H9 (cell line): Measurements from ENCODE around the gene TMEM97. TPM values are rescaled to one million over a fixed set of nuclear protein-coding genes. Genes with fewer than 3 reads are reported as not detected.
A peak's percentile ranks its signal among the peaks of the same experiment; 100 is the strongest.

Experiments used
- DNase-seq: peaks from one replicate; pipeline ENCODE4 v3.0.0-alpha.2; 2017
- H2AFZ ChIP-seq: one replicate; pipeline ENCODE4 v1.6.1; 2013; ENCODE audit warnings: mild to moderate bottlenecking, low read length, control low read depth, moderate library complexity
- H2AK5ac ChIP-seq: 2 replicates; pipeline ENCODE4 v1.6.1; 2013; ENCODE audit warnings: low read length, control low read depth, mixed read lengths; ENCODE audit not compliant: insufficient read length
- H2BK120ac ChIP-seq: one replicate; pipeline ENCODE4 v1.6.1; 2013; ENCODE audit warnings: low read depth, mild to moderate bottlenecking, low read length, control low read depth, inconsistent platforms; ENCODE audit not compliant: poor library complexity, severe bottlenecking
- H2BK12ac ChIP-seq: 2 replicates; pipeline ENCODE4 v1.6.1; 2013; ENCODE audit warnings: low read length, control low read depth, mixed read lengths, low read depth; ENCODE audit not compliant: insufficient read length
- H2BK15ac ChIP-seq: 2 replicates; pipeline ENCODE4 v1.6.1; 2013; ENCODE audit warnings: low read depth, low read length, control low read depth
- H2BK20ac ChIP-seq: one replicate; pipeline ENCODE4 v1.6.1; 2013; ENCODE audit warnings: low read depth, mild to moderate bottlenecking, low read length, control low read depth, inconsistent platforms; ENCODE audit not compliant: poor library complexity, severe bottlenecking
- H2BK5ac ChIP-seq: 2 replicates; pipeline ENCODE4 v1.6.1; 2013; ENCODE audit warnings: low read length, control low read depth, mixed read lengths; ENCODE audit not compliant: insufficient read length
- H3K14ac ChIP-seq: 2 replicates; pipeline ENCODE4 v1.6.1; 2013; ENCODE audit warnings: low read length, control low read depth; ENCODE audit not compliant: insufficient read depth
- H3K18ac ChIP-seq: 2 replicates; pipeline ENCODE4 v1.6.1; 2013; ENCODE audit warnings: low read depth, mild to moderate bottlenecking, mixed read lengths, low read length, control low read depth; ENCODE audit not compliant: insufficient read length
- H3K23ac ChIP-seq: 2 replicates; pipeline ENCODE4 v1.6.1; 2013; ENCODE audit warnings: low read length, control low read depth, mixed read lengths, low read depth; ENCODE audit not compliant: insufficient read length
- H3K23me2 ChIP-seq: 2 replicates; pipeline ENCODE4 v1.6.1; 2013; ENCODE audit warnings: low read depth, mild to moderate bottlenecking, mixed read lengths, low read length, control low read depth; ENCODE audit not compliant: insufficient read length, poor library complexity, severe bottlenecking
- H3K27ac ChIP-seq: 2 replicates; pipeline ENCODE4 v1.5.1; 2013; ENCODE audit warnings: low read length, control low read depth, mixed read lengths, low read depth; ENCODE audit not compliant: insufficient read length
- H3K27me3 ChIP-seq: 2 replicates; pipeline ENCODE4 v1.6.1; 2013; ENCODE audit warnings: low read length, control low read depth, inconsistent platforms; ENCODE audit not compliant: insufficient read depth
- H3K4ac ChIP-seq: 2 replicates; pipeline ENCODE4 v1.6.1; 2013; ENCODE audit warnings: low read depth, mild to moderate bottlenecking, control low read depth, inconsistent platforms, low read length, moderate library complexity
- H3K4me1 ChIP-seq: 2 replicates; pipeline ENCODE4 v1.6.1; 2013; ENCODE audit warnings: low read length, control low read depth, inconsistent platforms; ENCODE audit not compliant: insufficient read depth
- H3K4me2 ChIP-seq: 2 replicates; pipeline ENCODE4 v1.6.1; 2013; ENCODE audit warnings: low read length, control low read depth, mixed read lengths; ENCODE audit not compliant: insufficient read length, insufficient read depth
- H3K56ac ChIP-seq: 2 replicates; pipeline ENCODE4 v1.6.1; 2013; ENCODE audit warnings: low read depth, mild to moderate bottlenecking, mixed read lengths, low read length, control low read depth; ENCODE audit not compliant: insufficient read length
- H3K79me1 ChIP-seq: 2 replicates; pipeline ENCODE4 v1.6.1; 2013; ENCODE audit warnings: low read depth, mild to moderate bottlenecking, moderate library complexity, low read length, control low read depth, inconsistent platforms; ENCODE audit not compliant: insufficient read depth, poor library complexity, severe bottlenecking
- H3K79me2 ChIP-seq: 2 replicates; pipeline ENCODE4 v1.6.1; 2013; ENCODE audit warnings: low read length, control low read depth, inconsistent platforms; ENCODE audit not compliant: insufficient read depth
- H3K9ac ChIP-seq: 2 replicates; pipeline ENCODE4 v1.6.1; 2013; ENCODE audit warnings: low read length, control low read depth, mixed read lengths; ENCODE audit not compliant: insufficient read length; ENCODE audit errors: extremely low read depth
- H3K9me3 ChIP-seq: one replicate; pipeline ENCODE4 v1.6.1; 2013; ENCODE audit warnings: low read depth, low read length, inconsistent platforms; ENCODE audit not compliant: control insufficient read depth
- H3T11ph ChIP-seq: one replicate; pipeline ENCODE4 v1.6.1; 2013; ENCODE audit warnings: mild to moderate bottlenecking, low read length, control low read depth, inconsistent platforms
- H4K20me1 ChIP-seq: one replicate; pipeline ENCODE4 v1.6.1; 2013; ENCODE audit not compliant: control insufficient read depth, insufficient read length, insufficient read depth
- H4K5ac ChIP-seq: 2 replicates; pipeline ENCODE4 v1.6.1; 2013; ENCODE audit warnings: low read depth, mild to moderate bottlenecking, mixed read lengths, low read length, control low read depth; ENCODE audit not compliant: insufficient read length
- H4K8ac ChIP-seq: replicated peaks from 2 replicates; pipeline ENCODE4 v1.6.1; 2013; ENCODE audit warnings: low read length, control low read depth, mixed read lengths, low read depth; ENCODE audit not compliant: insufficient read length
- H4K91ac ChIP-seq: 2 replicates; pipeline ENCODE4 v1.6.1; 2013; ENCODE audit warnings: low read depth, mild to moderate bottlenecking, moderate library complexity, mixed read lengths, low read length, control low read depth; ENCODE audit not compliant: insufficient read length
- H3K27ac Mint-ChIP-seq, 3 experiments: 2 replicates in 2 of 3; 3 replicates in 1 of 3; pipeline ENCODE4 v1.8.0; 2020 to 2021; ENCODE audit warnings: mixed read lengths in 3 of 3, mild to moderate bottlenecking in 1 of 3, moderate library complexity in 1 of 3
- H3K27me3 Mint-ChIP-seq: 2 replicates; pipeline ENCODE4 v1.8.0; 2021; ENCODE audit warnings: low read depth, mild to moderate bottlenecking, moderate library complexity, mixed read lengths
- H3K36me3 Mint-ChIP-seq, 3 experiments: 2 replicates in 2 of 3; 3 replicates in 1 of 3; pipeline ENCODE4 v1.8.0; 2020 to 2021; ENCODE audit warnings: low read depth in 3 of 3, mixed read lengths in 3 of 3; ENCODE audit not compliant: insufficient read depth in 1 of 3
- H3K4me1 Mint-ChIP-seq, 2 experiments: 2 replicates each; pipeline ENCODE4 v1.8.0; 2020; ENCODE audit warnings: mixed read lengths in 2 of 2
- H3K4me3 Mint-ChIP-seq, 2 experiments: 2 replicates in 1 of 2; 3 replicates in 1 of 2; pipeline ENCODE4 v1.8.0; 2020 to 2021; ENCODE audit warnings: mild to moderate bottlenecking in 2 of 2, mixed read lengths in 2 of 2, moderate library complexity in 1 of 2
- H3K9me3 Mint-ChIP-seq, 2 experiments: 2 replicates in 1 of 2; 3 replicates in 1 of 2; pipeline ENCODE4 v1.8.0; 2020; ENCODE audit warnings: mild to moderate bottlenecking in 2 of 2, mixed read lengths in 2 of 2, moderate library complexity in 1 of 2
- CTCF ChIP-seq: fragments of 200-600 bp; sonication (generic); conservative IDR thresholded peaks from 3 replicates; pipeline ENCODE4 v1.8.0; 2021; ENCODE audit warnings: antibody characterized with exemption, mild to moderate bottlenecking
- WGBS: extraction: QIAGEN DNeasy Blood & Tissue Kit; methylation state at CpG from one replicate; pipeline ENCODE4 v1.1.7; 2013; ENCODE audit warnings: missing lambda C conversion rate, low lambda C conversion rate, mixed read lengths; ENCODE audit not compliant: insufficient read length; ENCODE audit errors: extremely low coverage; 5-methylcytosine and 5-hydroxymethylcytosine counted together
- total RNA-seq: library from RNA; stranded (reverse); gene quantifications from 2 replicates; pipeline ENCODE4 v1.2.1, GENCODE V29; 2021

The TMEM97 gene
- total RNA-seq, 1 experiment from 2014 or later: 116 TPM

- no peak overlapping the region for H3K18ac ChIP-seq
- H3K4me1 ChIP-seq: 0 out of 2 replicates have a peak, but pooled peaks cover 5% of the 10 kb centered on the region
- H2BK20ac ChIP-seq: no peak overlapping the region
- Mint-ChIP-seq H3K36me3 (peaks cover 22 to 40% (median 37%) of the 10 kb centered on the region in 3 experiments; a peak in 6 of 7 replicates), H3K27ac (peak overlapping the region in 2 of 3 experiments; percentile 61 to 70; a peak in 3 of 7 replicates), H3K4me1 (peaks cover 10 to 13% of the 10 kb centered on the region in 2 experiments), H3K9me3 (no peaks in the 10 kb centered on the region; a peak in 1 of 5 replicates), H3K4me3 (no peak overlapping the region), H3K27me3 (no peaks in the 10 kb centered on the region)
- peaks cover 2% of the 10 kb centered on the region; the same call in 1 of the 2 replicates for H3K79me2 ChIP-seq
- H3K23me2 ChIP-seq: peaks cover 4% of the 10 kb centered on the region
- no peaks in the 10 kb centered on the region for H4K20me1 ChIP-seq
- H3K4ac ChIP-seq: no peak overlapping the region
- H4K8ac ChIP-seq: no peak overlapping the region
- H3K9me3 ChIP-seq: no peaks in the 10 kb centered on the region
- DNase-seq: peak; percentile 32
- H4K91ac ChIP-seq: no peak overlapping the region
- no peak overlapping the region for H3K9ac ChIP-seq
- no peak overlapping the region for H3K23ac ChIP-seq
- no peak overlapping the region for H3K56ac ChIP-seq
- H4K5ac ChIP-seq: no peak overlapping the region
- no peak for TF ChIP-seq CTCF
- no peak overlapping the region for H3K4me2 ChIP-seq
- no CpG with 5 or more reads among the region's 5 CpGs for WGBS
- no peak overlapping the region for H2BK15ac ChIP-seq
- H2BK5ac ChIP-seq: no peak overlapping the region
- no peak overlapping the region for H3K27ac ChIP-seq
- H3T11ph ChIP-seq: no peak overlapping the region
- no peak overlapping the region for H2BK12ac ChIP-seq
- no peak overlapping the region for H2AFZ ChIP-seq
- no peak overlapping the region for H3K14ac ChIP-seq
- H2BK120ac ChIP-seq: no peak overlapping the region
- H2AK5ac ChIP-seq: no peak overlapping the region
- H3K79me1 ChIP-seq: no peaks in the 10 kb centered on the region
- no peaks in the 10 kb centered on the region for H3K27me3 ChIP-seq
Measured at GRCh38 chr17:28330671-28331070, 11.7 kb downstream of the TMEM97 start.
